CD14-positive monocyte (primary cell): Measurements from ENCODE around the gene RAB21. TPM values are rescaled to one million over a fixed set of nuclear protein-coding genes. Genes with fewer than 3 reads are reported as not detected.

Experiments
- DNase-seq, 3 donors: peaks; one replicate each; pipeline ENCODE4 v3.0.0-alpha.2; 2011 to 2022
- H2AFZ ChIP-seq: 2 replicates; pipeline ENCODE4 v1.6.0; 2012; ENCODE audit warnings: mild to moderate bottlenecking, low read depth, low read length, inconsistent platforms; ENCODE audit not compliant: insufficient read depth, poor library complexity, severe bottlenecking
- H3K27ac ChIP-seq, 2 donors: 1 replicate in 1 of 2; 2 replicates in 1 of 2; pipeline ENCODE4 v1.5.1; 2012 to 2013; ENCODE audit warnings: low read length in 2 of 2, control low read depth in 1 of 2, inconsistent platforms in 1 of 2, low read depth in 1 of 2, mild to moderate bottlenecking in 1 of 2
- H3K27me3 ChIP-seq, 2 donors: one replicate each; pipeline versions ENCODE4 v1.6.0 to v1.6.1; 2011 to 2013; ENCODE audit warnings: low read length in 2 of 2; ENCODE audit not compliant: control insufficient read depth in 2 of 2, insufficient read depth in 2 of 2
- H3K36me3 ChIP-seq, 2 donors: replicated peaks in 1 of 2; 1 replicate in 1 of 2; 2 replicates in 1 of 2; pipeline versions ENCODE4 v1.5.1 to v1.6.1; 2012 to 2013; ENCODE audit warnings: low read length in 2 of 2, control low read depth in 1 of 2, inconsistent platforms in 1 of 2, mild to moderate bottlenecking in 1 of 2; ENCODE audit not compliant: insufficient read depth in 2 of 2, control insufficient read depth in 1 of 2
- H3K4me1 ChIP-seq, 2 donors: 1 replicate in 1 of 2; 2 replicates in 1 of 2; pipeline versions ENCODE4 v1.5.1 to v1.6.1; 2012 to 2013; ENCODE audit warnings: low read length in 2 of 2, control low read depth in 1 of 2, inconsistent platforms in 1 of 2, mild to moderate bottlenecking in 1 of 2, moderate library complexity in 1 of 2; ENCODE audit not compliant: insufficient read depth in 2 of 2, control insufficient read depth in 1 of 2
- H3K4me2 ChIP-seq: replicated peaks from 2 replicates; pipeline ENCODE3; 2012; ENCODE audit warnings: low read length, moderate library complexity, mild to moderate bottlenecking; ENCODE audit not compliant: poor library complexity, severe bottlenecking; ENCODE audit errors: extremely low read depth
- H3K4me3 ChIP-seq, 3 experiments: fragments of 200-600 bp in 1 of 3; sonication (generic) in 1 of 3; replicated peaks in 1 of 3; 1 replicate in 2 of 3; 2 replicates in 1 of 3; pipeline ENCODE4 v1.5.1; 2011 to 2013; ENCODE audit warnings: low read length in 3 of 3, mild to moderate bottlenecking in 3 of 3, control low read depth in 2 of 3, low read depth in 2 of 3, inconsistent platforms in 1 of 3, moderate library complexity in 1 of 3
- H3K79me2 ChIP-seq: 2 replicates; pipeline ENCODE4 v1.6.0; 2012; ENCODE audit warnings: mild to moderate bottlenecking, control low read depth, inconsistent platforms, low read length, moderate library complexity; ENCODE audit not compliant: insufficient read depth
- H3K9ac ChIP-seq: 2 replicates; pipeline ENCODE4 v1.6.0; 2017; ENCODE audit warnings: low read length, mild to moderate bottlenecking; ENCODE audit not compliant: insufficient read depth, poor library complexity, severe bottlenecking
- H3K9me3 ChIP-seq, 2 donors: replicated peaks in 1 of 2; 1 replicate in 1 of 2; 2 replicates in 1 of 2; pipeline versions ENCODE4 v1.5.1 to v1.6.1; 2012 to 2013; ENCODE audit warnings: low read length in 2 of 2, control low read depth in 1 of 2; ENCODE audit not compliant: control insufficient read depth in 1 of 2, insufficient read depth in 1 of 2
- H4K20me1 ChIP-seq: 2 replicates; pipeline ENCODE4 v1.6.0; 2012; ENCODE audit warnings: mild to moderate bottlenecking, low read length, control low read depth, moderate library complexity; ENCODE audit not compliant: insufficient read depth
- H3K27ac Mint-ChIP-seq, 7 donors: one replicate each; pipeline ENCODE4 v1.8.0; 2020; ENCODE audit warnings: mild to moderate bottlenecking in 7 of 7, mixed read lengths in 7 of 7, moderate library complexity in 6 of 7, inconsistent platforms in 2 of 7
- H3K27me3 Mint-ChIP-seq, 3 donors: one replicate each; pipeline ENCODE4 v1.8.0; 2021 to 2022; ENCODE audit warnings: low read depth in 3 of 3, mild to moderate bottlenecking in 3 of 3, mixed read lengths in 3 of 3, moderate library complexity in 3 of 3, inconsistent platforms in 1 of 3
- H3K36me3 Mint-ChIP-seq, 2 donors: one replicate each; pipeline ENCODE4 v1.8.0; 2020; ENCODE audit warnings: mixed read lengths in 2 of 2, inconsistent platforms in 1 of 2, mild to moderate bottlenecking in 1 of 2
- H3K4me1 Mint-ChIP-seq: one replicate; pipeline ENCODE4 v1.8.0; 2020; ENCODE audit warnings: mild to moderate bottlenecking, mixed read lengths
- H3K4me3 Mint-ChIP-seq, 2 donors: one replicate each; pipeline ENCODE4 v1.8.0; 2020; ENCODE audit warnings: mild to moderate bottlenecking in 2 of 2, mixed read lengths in 2 of 2, moderate library complexity in 1 of 2
- H3K9me3 Mint-ChIP-seq, 7 donors: one replicate each; pipeline ENCODE4 v1.8.0; 2020 to 2022; ENCODE audit warnings: mixed read lengths in 7 of 7, mild to moderate bottlenecking in 6 of 7, moderate library complexity in 6 of 7, inconsistent platforms in 2 of 7
- CTCF ChIP-seq: fragments of 200-600 bp; IDR thresholded peaks from one replicate; pipeline ENCODE4 v1.8.0; 2022; ENCODE audit warnings: antibody characterized with exemption, mild to moderate bottlenecking
- WGBS: methylation state at CpG from one replicate; pipeline ENCODE4 v1.1.5; 2013; ENCODE audit warnings: missing lambda C conversion rate; ENCODE audit not compliant: insufficient coverage; 5-methylcytosine and 5-hydroxymethylcytosine counted together
- intact Hi-C, 2 donors: fragments of 100-400 bp; cut with micrococcal nuclease; formaldehyde crosslinking; loops; one replicate each; pipeline versions ENCODE4 v1.15.0 to v1.15.1; 2023
- polyA plus RNA-seq, 3 donors: library from polyadenylated mRNA; depleted of rRNA in 1 of 3; unstranded in 2 of 3; stranded (reverse) in 1 of 3; fragments of 300-500 nt in 2 of 3; fragments of >200 nt in 1 of 3; fragmentation: Illumina TruSeq in 2 of 3; gene quantifications; 1 replicate in 2 of 3; 2 replicates in 1 of 3; pipeline ENCODE4 v1.2.3, GENCODE V29; 2012 to 2021

Gene RAB21
- polyA plus RNA-seq, 3 donors = 10.8 to 36.0 (median 31.1) TPM

GRCh38 chr12:71752891-71753290 lies 1.8 kb upstream of the RAB21 start:
- no peak overlapping the region for H3K27ac ChIP-seq
- intact Hi-C loops = loop anchor here (5.0 to 10.0 kb wide), 5 partner anchors 66 to 108 kb away; partner anchors contain the start of genes TMEM19 (in 2 of the 2), THAP2 (in 1 of the 2) and ZFC3H1 (in 1 of the 2)
- no peak overlapping the region for H3K9ac ChIP-seq
- peaks cover 19 to 23% of the 10 kb centered on the region in 2 donors for H3K4me1 ChIP-seq
- H3K4me3 ChIP-seq = no peak overlapping the region
- no peak overlapping the region for H3K27ac Mint-ChIP-seq
- no peak overlapping the region for H3K4me3 Mint-ChIP-seq
- peaks cover 10 to 12% of the 10 kb centered on the region in 2 donors for H3K36me3 Mint-ChIP-seq
- TF ChIP-seq CTCF = no peak
- H3K79me2 ChIP-seq = peaks cover 33% of the 10 kb centered on the region
- H3K27me3 Mint-ChIP-seq = peaks cover 5 to 21% (median 9%) of the 10 kb centered on the region in 3 donors
- peaks cover 23% of the 10 kb centered on the region for H3K4me1 Mint-ChIP-seq
- no peak overlapping the region for H2AFZ ChIP-seq
- no peak overlapping the region for H3K4me2 ChIP-seq
- 100% methylated on average over 1 of the region's 1 CpG for WGBS
- DNase-seq = no peak
- H3K36me3 ChIP-seq = peaks cover 0 to 13% of the 10 kb centered on the region in 2 donors
- H4K20me1 ChIP-seq = peaks cover 7% of the 10 kb centered on the region
- H3K27me3 ChIP-seq = no peaks in the 10 kb centered on the region
- H3K9me3 Mint-ChIP-seq = peaks cover 0 to 5% (median 2%) of the 10 kb centered on the region in 7 donors
- H3K9me3 ChIP-seq = peaks cover 0 to 3% of the 10 kb centered on the region in 2 donors

- peaks cover 27% of the 10 kb centered on the region for H4K20me1 ChIP-seq
- peak overlapping the region; percentile 96 to 100 for H3K27ac ChIP-seq
- peaks cover 9 to 25% of the 10 kb centered on the region in 2 donors for H3K9me3 ChIP-seq
- H3K9ac ChIP-seq = peak overlapping the region; percentile 98
- WGBS = under 1% methylated on average over 42 of the region's 45 CpGs
- peaks cover 4 to 37% of the 10 kb centered on the region in 2 donors for H3K36me3 ChIP-seq
- Mint-ChIP-seq H3K27ac (peak overlapping the region; percentile 98 to 100 (median 99)), H3K36me3 (peaks cover 29 to 35% of the 10 kb centered on the region in 2 donors), H3K4me1 (peaks cover 27% of the 10 kb centered on the region), H3K9me3 (peaks cover 8 to 26% (median 18%) of the 10 kb centered on the region in 7 donors), H3K4me3 (peak overlapping the region; percentile 90 to 93), H3K27me3 (peaks cover 3 to 16% (median 5%) of the 10 kb centered on the region in 3 donors)
- H3K4me1 ChIP-seq = peaks cover 19 to 23% of the 10 kb centered on the region in 2 donors
- intact Hi-C loops = loop anchor here (10.0 kb wide), 4 partner anchors 71 to 111 kb away; partner anchors contain the start of genes THAP2 (in 1 of the 2), TMEM19 (in 1 of the 2) and ZFC3H1 (in 1 of the 2)
- peak; percentile 80 to 91 (median 90) for DNase-seq
- H3K4me3 ChIP-seq = peak overlapping the region; percentile 79 to 92 (median 80)
- H3K4me2 ChIP-seq = peak overlapping the region; percentile 70
- H3K27me3 ChIP-seq = no peaks in the 10 kb centered on the region
- peak overlapping the region; percentile 39 for H2AFZ ChIP-seq
- TF ChIP-seq CTCF = no peak
- H3K79me2 ChIP-seq = peaks cover 57% of the 10 kb centered on the region
Observed at GRCh38 chr12:71755146-71755892, 656 bp downstream of the RAB21 start.
